HS-27A (cell line): ENCODE data around the gene KIF3C.
"Not testable (repeated sequence)": the region's sequence is repeated elsewhere in the genome, so short reads cannot be mapped to it uniquely, and the experiment has no call there.

ENCODE experiments used
- DNase-seq: peaks from one replicate; pipeline ENCODE4 v3.0.0-alpha.2; 2012; ENCODE audit warnings: low read depth, missing footprints

The KIF3C gene

DNA sequence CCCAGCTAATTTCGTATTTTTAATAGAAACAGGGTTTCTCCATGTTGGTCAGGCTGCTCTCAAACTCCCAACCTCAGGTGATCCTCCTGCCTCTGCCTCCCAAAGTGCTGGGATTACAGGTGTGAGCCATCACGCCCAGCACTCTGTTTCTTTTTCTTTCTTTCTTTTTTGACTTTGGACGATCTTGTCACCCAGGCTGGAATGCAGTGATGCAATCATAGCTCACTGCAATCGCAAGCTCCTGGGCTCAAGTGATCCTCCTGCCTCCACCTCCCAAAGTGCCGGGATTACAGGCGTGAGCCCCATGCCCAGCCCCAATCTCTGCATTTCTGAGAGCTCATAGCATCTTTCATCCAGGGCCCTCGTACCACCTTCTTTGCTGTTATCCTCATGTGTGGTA is 17.1 kb upstream of the KIF3C start:
- DNase-seq = not testable (repeated sequence)

DNA sequence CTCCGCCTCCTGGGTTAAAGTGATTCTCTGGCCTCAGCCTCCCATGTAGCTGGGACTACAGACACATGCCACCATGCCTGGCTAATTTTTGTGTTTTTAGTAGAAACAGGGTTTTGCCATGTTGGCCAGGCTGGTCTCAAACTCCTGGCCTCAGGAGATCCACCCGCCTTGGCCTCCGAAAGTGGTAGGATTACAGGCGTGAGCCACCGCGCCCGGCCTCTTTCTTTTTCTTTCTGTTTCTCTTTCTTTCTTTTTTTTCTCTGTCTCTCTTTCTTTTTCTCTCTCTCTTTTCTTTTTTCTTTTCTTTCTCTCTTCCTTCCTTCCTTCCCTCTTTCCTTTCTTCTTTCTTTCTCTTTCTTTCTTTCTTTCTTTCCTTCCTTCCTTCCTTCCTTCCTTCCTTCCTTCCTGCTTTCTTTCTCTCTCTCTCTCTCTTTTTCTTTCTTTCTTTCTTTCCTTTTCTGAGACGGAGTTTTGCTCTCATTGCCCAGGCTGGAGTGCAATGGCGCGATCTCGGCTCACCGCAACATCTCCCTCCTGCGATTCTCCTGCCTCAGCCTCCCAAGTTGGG is 16.6 kb upstream of the KIF3C start:
- not testable (repeated sequence) for DNase-seq

DNA sequence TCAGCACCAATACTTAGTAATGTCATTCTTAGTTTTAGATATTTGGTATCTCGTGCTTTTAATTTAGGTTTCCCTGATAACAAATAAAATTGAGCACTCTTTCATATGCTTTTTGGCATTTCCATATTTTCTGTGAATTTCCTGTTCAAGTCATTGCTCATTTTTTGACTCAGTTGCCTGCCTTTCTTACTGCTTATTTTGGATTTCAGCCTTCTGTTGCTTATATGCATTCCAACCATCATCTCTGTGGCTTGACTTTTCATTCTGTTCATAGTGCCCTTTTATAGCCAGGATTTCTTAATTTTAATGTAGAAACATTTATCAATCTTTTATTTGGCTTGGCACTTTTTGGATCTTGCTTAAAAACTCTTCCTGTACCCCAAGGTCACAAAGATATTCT is 14.5 kb upstream of the KIF3C start:
- DNase-seq = no peak

DNA sequence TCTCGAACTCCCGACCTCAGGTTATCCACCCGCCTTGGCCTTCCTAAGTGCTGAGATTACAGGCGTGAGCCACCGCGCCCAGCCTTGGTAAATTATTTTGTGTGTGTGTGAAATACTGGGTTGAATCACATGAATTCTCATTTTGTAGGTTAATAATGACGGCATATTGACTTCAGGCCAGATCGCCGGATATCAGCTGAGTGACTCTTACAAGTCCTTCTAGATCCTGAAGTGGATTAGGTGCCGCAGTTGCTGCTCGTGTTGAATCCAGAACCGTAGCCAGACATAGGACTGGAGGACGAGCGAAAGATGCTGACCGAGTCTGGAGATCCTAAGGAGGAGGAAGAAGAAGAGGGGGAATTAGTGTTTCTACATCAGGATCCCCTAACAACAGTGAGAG is 12.2 kb upstream of the KIF3C start:
- no peak for DNase-seq

DNA sequence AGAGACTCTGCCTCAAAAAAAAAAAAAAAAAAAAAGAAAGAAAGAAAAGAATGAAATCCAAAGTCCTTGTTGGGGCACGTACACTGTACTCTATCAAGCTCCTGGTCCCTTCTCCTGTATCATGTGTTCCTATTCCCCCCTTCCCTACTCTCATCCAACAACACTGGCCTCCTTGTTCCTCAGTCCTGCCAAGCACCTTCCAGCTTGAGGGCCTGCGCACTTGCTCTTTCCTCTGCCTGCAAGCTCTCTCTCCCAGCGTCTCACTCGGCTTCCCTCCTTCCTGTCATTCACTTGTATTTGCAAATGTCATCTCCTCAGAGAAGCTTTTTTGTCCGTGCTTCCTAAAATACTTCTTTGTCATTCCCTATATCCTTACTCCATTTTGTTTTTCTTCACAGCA is 10.8 kb upstream of the KIF3C start:
- no peak for DNase-seq

DNA sequence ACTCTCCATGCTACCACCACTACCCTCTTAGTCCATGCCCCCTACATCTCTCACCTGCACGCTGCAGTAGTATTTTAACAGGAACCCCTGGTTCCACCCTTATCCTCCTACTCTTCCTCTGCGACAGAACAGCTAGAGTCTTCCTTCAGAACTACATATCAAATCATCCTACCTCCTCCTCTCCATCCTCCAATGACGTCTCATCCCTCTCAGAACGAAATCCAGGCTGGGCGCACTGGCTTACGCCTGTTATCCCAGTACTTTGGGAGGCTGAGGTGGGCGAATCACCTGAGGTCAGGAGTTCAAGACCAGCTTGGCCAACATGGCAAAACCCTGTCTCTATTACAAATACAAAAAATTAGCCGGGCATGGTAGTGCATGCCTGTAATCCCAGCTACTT is 10.3 kb upstream of the KIF3C start:
- DNase-seq = no peak

DNA sequence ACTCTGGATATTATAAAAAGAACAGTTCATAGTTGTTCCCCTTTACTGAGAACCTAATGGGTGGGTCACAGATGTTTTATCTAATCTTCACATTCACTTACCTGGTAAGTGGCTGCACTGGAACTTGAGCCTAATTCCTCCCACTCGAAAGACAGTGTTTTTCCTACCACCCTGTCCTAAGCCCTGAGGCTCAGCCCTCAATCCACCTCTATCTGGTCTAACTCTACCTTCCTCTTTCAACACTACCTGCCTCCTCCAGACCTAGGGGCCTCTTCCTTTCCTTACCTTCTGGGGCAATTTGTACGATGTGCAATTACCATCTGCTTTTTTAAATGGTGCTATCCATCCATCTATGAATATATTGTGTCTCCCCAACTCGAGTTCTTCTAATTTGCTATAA is 9.7 kb upstream of the KIF3C start:
- DNase-seq = no peak

DNA sequence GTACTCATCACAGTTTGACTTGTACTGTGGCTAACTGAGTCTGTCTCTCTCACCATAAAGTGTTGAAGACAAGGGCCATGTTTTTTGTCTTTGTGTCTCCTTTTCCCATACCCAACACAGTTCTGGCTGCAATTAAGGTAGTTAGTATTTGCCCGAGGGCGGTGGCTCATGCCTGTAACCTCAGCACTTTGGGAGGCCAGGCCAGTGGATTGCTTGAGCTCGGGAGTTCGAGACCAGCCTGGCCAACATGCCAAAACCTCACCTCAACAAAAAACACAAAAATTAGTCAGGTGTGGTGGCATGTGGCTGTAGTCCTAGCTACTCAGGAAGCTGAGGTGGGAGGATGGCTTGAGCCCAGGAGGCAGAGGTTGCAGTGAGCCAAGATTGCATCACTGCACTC is 6.9 kb upstream of the KIF3C start:
- DNase-seq = no peak

DNA sequence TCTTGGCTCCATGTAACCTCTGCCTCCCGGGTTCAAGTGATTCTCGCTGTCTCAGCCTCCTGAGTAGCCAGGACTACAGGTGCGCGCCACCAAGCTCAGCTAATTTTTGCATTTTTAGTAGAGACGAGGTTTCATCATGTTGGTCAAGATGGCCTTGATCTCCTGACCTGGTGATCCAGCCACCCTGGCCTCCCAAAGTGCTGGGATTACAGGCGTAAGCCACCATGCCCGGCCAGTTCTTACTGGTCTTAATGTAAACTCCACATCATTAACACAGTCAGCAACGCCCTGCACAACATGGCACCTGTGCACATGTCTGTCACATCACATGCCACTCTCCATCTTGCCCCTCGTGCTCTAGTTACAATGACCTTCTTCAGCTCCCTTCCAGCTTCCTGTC is 5.8 kb upstream of the KIF3C start:
- DNase-seq = no peak

DNA sequence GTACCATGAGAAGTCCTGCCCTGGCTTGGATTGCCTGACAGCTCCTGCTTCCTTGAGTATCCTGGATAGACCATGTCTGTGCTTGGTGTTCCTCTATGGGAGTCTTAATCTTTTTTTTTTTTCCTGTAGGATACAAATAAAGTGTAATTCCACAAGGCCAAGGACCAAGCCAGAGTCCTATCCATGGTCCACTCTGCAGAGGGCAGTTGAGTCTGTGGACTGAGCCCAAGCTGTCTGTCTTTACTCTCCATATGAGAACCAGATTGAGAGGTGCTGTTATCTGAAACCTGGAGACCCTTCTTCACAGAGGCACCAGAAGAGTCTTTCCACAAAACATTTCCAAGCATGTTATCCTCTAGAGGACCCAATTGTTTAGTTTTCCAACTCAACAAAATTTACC is 1.4 kb upstream of the KIF3C start:
- no peak for DNase-seq

DNA sequence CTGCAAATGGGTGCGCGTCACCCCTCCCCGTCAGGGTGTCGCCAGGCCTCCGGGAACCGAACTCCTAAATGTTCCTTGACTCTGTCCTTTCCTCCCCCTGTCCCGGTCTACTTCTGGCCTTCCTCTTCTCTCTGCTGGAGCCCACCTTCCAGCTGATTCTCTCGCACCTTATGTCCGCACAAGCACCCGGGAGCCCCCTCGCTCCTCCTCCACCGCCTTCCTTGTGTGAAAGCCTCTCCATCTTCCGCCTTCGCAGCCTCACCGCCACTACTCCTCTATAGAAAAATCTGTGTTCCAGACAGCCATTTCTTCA is 627 bp upstream of the KIF3C start:
- DNase-seq = no peak

DNA sequence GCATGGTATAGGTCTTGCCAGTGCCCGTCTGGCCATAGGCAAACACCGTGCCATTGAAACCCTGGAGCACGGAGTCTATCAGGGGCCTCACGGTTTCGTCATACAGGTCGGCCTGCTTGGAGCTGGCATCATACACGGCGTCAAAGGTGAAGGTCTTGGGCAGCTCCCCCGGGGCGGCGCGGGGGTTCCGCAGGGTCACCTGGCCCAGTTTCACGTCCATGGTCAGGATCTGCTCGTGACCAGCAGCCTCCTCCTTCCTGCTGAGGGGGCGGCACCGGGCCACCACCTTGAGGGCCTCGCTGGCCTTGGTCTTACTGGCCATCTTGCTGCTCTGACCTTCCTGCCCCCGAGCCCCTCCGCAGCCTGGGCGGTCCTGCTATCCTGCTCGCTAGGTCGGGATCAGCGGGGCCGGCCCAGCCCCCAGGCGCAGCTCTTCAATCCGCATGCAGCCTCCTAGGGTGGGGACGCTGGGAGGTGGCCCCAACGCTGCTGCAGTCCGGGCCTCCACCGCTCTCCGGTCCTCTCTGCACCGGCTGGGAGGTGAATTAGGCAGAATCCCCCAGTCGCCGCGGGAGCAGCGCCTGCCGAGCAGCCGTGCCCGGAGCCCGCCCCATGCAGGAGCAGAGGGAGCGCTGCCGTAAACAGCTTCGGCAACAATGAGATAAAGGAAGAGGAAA is 563 bp downstream of the KIF3C start:
- DNase-seq = no peak

DNA sequence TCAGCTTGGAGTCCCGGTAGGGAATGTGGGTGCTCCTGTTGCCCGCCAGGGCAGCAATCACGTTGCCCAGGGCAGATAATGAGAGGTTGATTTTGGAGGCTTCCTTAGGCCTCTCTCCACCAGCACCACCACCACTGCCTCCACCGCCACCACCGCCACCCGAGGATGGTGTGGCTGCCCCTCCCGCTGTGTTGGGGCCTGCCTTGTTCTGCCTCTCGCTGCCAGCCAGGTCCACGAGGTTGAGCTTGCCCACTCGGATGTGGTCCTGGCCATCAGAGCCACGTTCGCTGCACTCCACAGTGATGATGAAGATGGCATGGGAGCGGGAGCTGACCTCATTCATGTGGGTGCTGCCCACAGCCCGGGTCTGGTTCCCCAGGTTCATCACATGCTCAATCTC is 1.3 kb downstream of the KIF3C start:
- no peak for DNase-seq

DNA sequence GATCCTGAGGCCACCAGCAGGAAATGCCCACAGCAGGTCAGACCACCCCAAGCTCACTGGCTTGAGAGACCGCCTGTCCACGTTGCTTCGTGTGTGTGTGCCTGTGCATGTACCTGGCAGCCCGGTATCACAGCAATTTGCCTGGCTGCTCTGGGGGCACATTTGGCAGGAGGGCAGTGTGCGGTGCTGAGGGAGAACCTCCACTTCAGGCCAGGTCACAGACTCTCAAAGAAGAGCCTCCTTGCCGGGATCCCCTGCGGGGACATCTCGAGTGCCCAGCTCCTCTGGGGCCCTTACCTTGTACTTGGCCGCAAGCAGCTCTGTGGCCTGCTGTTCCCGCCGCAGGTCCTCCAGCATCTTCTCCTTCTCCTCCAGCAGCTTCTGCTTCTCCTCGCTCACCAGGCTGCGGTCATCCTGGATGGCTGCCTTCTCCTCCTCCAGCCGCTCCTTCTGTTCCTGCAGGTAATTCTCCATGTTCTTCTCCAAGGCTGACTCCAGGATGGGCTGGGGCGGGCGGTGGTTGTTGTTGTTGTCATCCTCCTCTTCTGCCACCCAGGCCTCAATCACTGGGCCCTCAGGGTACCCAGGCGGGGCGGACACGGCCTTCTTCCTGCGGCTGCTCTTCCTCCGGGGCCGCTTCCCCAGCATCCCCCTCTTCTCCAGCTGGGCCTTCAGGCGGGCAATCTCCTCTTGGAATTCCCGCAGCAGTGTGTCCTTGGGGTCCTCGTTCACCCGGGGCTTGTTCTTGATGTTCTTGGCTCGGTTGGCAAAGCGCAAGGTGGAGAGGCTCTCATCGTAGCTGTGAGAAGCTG is 2.0 kb downstream of the KIF3C start:
- DNase-seq = no peak

DNA sequence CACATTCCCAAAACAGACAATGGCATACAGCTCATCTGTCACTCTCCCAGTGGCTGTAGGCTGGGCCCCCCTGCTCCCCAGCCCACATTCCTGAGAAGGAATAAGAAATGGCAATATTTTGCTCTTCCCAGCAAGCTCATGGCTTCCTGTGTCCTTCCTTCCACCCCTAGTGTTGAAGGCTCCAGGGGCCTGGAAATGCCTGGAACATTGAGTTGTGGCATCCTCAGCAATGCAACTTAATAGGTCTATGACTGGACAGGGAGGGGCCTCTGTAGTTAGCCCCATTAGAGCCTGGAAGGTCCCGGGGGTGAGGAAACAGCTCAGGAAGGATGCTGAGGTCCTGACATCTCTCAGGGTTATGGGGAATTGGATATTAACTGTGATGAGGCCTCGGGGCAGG is 3.3 kb downstream of the KIF3C start:
- DNase-seq = no peak

DNA sequence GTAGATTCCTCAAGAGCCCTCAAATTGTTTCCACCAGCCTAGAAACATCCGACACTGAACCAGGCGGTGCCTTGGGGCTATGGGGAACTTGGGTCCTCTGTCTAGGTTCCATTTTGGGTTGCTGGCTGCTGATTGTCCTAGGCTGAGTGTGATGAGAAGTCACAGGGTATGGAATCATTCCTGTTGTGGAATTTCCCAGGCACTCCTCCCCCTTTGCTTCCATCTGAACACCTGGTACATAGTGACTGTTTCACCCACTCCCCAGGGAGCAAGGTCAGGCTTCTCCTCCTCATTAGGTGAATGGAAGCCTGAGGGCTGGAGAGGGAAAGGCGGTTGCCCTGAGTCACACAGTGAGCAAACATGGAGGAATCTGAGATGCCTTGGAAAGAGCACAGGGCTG is 4.5 kb downstream of the KIF3C start:
- DNase-seq = no peak

DNA sequence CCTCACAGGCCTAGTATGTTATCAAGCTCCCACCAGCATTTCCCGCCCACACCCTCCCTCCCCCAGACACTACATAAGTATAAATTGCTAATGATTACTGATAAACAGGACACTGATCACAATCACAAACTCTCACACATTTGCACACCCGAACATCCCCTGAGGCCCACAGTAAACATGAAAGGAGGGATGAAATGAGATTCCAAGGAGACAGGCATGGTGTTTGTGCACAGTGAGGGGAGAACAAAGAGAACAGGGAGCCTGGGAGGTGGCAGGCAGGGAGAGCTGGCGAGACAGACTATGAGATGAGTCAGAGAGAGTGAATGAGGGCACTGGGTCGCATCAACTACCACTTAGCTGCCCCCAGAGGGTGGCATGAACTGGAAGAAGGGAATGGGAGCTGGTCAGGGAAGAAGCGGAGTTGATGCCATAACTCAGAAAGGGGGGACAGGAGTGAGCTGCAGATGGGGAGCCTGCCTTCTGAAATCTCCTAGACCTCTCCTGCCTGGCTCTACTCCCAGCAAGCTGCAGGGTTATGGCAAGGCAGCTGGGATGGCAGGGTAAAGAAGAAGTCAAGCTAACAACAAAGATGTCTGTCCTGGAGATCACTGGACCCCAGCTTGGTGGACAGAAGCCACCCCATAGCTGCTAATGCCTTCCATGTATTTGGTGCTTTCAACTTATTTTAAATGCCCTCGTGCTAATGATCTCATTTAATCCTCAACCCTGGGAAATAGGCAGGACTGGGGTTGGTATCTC is 5.1 kb downstream of the KIF3C start:
- DNase-seq = no peak

DNA sequence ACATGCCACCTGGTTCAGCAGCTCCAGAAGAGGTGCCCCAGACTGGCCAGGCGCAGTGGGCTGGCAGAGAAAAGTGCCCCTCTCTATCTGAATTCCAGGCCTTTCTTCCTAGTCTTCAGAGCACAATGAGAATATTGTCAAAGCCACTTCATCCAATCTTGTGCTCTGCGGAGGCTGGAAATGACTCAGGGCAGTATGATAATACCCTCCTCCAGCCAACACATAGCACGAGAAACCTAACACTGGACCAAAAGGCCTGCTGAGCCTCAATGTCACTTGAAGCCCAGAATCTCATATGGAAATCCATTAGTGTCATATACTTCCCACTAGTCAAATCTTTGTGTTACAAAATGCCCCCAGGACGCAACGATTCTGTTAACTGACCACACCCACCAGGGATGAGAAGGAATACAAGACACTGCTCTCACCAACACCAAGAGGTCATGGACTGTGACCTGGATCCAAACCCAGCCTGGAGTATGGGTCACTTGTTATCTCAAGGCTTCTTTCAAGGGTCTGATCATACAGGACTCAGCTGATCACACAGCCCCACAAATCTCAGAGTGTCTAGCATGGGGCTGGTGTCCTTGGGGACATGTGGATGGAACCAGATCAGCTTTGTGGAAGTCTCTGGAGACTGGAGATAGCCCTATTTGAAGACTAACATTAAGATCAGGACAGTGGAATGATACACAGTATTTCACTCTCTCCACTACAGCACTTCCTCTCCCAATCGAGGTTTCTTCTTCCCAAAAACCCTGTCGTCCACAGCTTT is 10.1 kb downstream of the KIF3C start:
- no peak for DNase-seq

DNA sequence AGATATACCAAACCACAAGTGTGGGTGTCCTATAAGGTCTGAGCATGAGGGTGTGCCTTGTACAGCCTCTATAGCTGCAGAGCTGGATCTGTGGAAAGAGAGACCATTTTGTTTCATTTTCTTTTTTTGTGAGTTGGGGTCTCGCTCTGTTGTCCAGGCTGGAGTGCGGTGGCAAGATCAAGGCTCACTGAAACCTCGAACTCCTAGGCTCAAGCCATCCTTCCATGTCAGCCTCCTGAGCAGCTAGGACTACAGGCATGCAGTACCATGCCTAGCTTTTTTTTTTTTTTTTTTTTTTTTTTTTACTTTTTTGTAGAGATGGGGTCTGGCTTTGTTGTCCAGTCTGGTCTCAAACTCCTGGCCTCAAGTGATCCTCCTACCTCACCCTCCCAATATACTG is 10.7 kb downstream of the KIF3C start:
- DNase-seq = no peak

DNA sequence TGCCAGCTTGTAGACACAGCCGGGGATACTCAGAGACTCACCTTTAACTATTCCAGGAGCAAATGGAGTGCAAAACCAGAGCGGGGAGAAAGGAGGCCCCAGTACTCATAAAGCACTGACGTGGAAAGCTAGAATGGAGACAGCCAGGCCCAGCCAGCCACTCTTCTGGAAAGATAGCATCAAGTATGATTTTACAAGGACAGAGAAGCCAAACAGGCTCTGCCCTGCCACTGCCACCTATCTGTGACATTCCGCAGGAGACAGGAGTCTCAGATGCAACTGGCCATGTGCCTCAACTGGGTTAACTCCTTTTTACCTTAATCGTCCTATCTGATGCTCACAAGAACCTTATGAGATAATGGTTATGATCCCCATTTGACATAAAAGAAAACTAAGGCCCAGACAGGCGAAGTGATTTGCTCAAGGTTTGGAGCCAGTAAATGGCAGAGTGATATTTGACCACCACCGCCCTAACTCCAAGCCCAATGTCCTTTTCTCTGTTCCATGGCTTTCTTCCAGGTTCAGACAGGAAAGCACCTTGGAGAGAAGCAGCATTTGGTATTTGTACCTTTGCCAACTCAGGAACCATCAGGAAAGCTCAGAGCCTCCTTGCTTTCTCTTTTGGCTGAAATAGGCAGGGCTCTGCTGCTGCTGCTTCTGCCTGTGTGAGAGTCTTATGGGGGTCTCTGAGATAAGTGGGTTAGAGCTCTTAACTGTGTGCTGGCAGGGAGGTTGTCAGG is 15.6 kb downstream of the KIF3C start:
- DNase-seq = no peak

DNA sequence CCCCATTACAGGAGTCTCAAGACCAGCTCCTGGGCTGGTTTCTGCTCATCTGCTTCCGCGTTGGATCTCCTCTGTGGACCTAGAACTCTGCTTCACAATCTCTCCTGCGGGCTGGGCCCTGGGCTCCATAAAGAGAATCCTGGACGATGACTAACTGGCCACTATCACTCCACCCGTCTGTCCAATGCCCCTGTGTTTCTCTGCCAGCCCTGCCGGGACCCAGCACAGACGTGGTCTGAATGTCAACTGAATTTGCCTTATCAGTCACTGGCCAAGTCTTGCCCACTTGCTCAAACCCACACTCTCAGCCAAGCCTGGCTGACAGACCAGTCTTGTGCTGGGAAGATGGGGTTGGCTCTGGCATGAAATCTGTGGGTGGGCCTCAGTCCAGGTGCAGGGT is 17.4 kb downstream of the KIF3C start:
- no peak for DNase-seq

DNA sequence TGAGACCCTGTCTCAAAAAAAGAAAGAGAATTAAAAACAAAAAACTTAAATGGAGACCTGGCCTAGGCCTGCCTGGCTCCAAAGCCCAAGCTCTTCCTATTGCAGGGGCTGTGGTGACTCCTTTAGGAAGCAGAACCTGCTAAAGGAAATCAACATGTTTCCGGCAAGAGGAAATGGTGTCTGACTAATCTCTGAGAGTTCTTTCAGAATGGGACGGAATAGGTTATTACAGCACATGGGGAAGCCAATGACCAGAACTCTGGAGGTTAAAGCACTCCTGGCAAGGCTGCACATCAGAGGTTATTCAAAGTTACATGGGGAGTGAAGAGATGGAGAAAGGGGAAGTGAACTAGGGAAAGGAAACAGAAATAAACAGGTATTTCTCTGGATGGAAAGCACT is 21.4 kb downstream of the KIF3C start:
- no peak for DNase-seq
